MM.1S (cell line): ENCODE results near the gene MPRIP.

Experiments
- DNase-seq: peaks from one replicate; pipeline ENCODE4 v3.0.0-alpha.2; 2015
- H2AFZ ChIP-seq: fragments of 300-600 bp; sonication (generic); 2 replicates; pipeline ENCODE4 v1.6.0; 2016; ENCODE audit warnings: antibody characterized with exemption, low read length
- H3F3A ChIP-seq: fragments of 300-600 bp; sonication (generic); 2 replicates; pipeline ENCODE4 v1.6.1; 2016; ENCODE audit warnings: mild to moderate bottlenecking, antibody characterized with exemption, low read length, moderate library complexity, mixed read lengths; ENCODE audit not compliant: insufficient read depth
- H3K27ac ChIP-seq: fragments of 300-600 bp; sonication (generic); 2 replicates; pipeline ENCODE4 v1.5.1; 2016; ENCODE audit warnings: mild to moderate bottlenecking, low read length
- H3K27me3 ChIP-seq: fragments of 300-600 bp; sonication (generic); replicated peaks from 2 replicates; pipeline ENCODE4 v1.6.0; 2016; ENCODE audit warnings: low read length; ENCODE audit not compliant: insufficient read depth
- H3K36me3 ChIP-seq: fragments of 300-600 bp; sonication (generic); replicated peaks from 2 replicates; pipeline ENCODE4 v1.6.1; 2016; ENCODE audit warnings: mild to moderate bottlenecking, low read length, mixed read lengths; ENCODE audit not compliant: insufficient read depth
- H3K4me1 ChIP-seq: fragments of 300-600 bp; sonication (generic); 2 replicates; pipeline ENCODE4 v1.6.1; 2016; ENCODE audit warnings: low read length, mixed read lengths
- H3K4me2 ChIP-seq: fragments of 300-600 bp; sonication (generic); 2 replicates; pipeline ENCODE4 v1.6.0; 2016; ENCODE audit warnings: low read depth, low read length
- H3K4me3 ChIP-seq: fragments of 300-600 bp; sonication (generic); 2 replicates; pipeline ENCODE4 v1.5.1; 2016; ENCODE audit warnings: low read length, mixed read lengths
- H3K79me2 ChIP-seq: fragments of 300-600 bp; sonication (generic); 2 replicates; pipeline ENCODE4 v1.6.1; 2016; ENCODE audit warnings: mixed run types, low read length, mixed read lengths
- H3K9ac ChIP-seq: fragments of 300-600 bp; sonication (generic); 2 replicates; pipeline ENCODE4 v1.6.1; 2016; ENCODE audit warnings: low read length, mixed read lengths
- H3K9me2 ChIP-seq: fragments of 300-600 bp; sonication (generic); replicated peaks from 2 replicates; pipeline ENCODE4 v1.6.1; 2016; ENCODE audit warnings: mild to moderate bottlenecking, low read length, mixed read lengths; ENCODE audit not compliant: insufficient read depth
- H3K9me3 ChIP-seq: fragments of 300-600 bp; sonication (generic); replicated peaks from 2 replicates; pipeline ENCODE4 v1.6.1; 2016; ENCODE audit warnings: mild to moderate bottlenecking, low read length, mixed read lengths; ENCODE audit not compliant: insufficient read depth
- H4K20me1 ChIP-seq: fragments of 300-600 bp; sonication (generic); 2 replicates; pipeline ENCODE4 v1.6.1; 2016; ENCODE audit warnings: mild to moderate bottlenecking, low read length, moderate library complexity, mixed read lengths; ENCODE audit not compliant: insufficient read depth
- EZH2 ChIP-seq: fragments of 300-600 bp; sonication (generic); optimal IDR thresholded peaks from 2 replicates; pipeline ENCODE3; 2017; ENCODE audit warnings: low read depth, mild to moderate bottlenecking, antibody characterized with exemption, low read length, mixed read lengths
- EZH2phosphoT487 ChIP-seq: fragments of 300-600 bp; sonication (generic); IDR thresholded peaks from 2 replicates; pipeline ENCODE4 v1.6.1; 2018; ENCODE audit warnings: antibody characterized with exemption, low read length
- TF ChIP-seq, protein P1 (sequence below): fragments of 300-600 bp; sonication (generic); IDR thresholded peaks from 2 replicates; pipeline ENCODE4 v1.5.1; 2016; ENCODE audit warnings: antibody characterized with exemption, low read length, mixed read lengths

Gene MPRIP

DNA sequence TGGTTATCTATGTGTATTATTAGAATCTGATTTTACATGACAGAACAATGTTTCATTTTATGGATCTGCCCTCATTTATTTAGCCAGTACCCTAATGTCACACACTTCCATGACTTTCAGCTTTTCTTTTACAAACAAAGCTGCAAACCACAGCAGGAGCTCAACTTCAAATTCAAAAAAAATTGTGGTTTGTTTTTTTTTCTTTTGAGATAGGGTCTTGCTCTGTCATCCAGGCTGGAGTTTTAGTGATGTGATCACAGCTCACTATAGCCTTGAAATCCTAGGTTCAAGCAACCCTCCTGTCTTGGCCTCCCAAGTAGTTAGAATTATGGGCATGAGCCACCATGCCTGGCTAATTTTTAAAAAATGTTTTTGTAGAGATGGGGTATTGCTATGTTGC, 8.2 kb upstream of the MPRIP start:
- Histone ChIP-seq H3K36me3 (no peaks in the 10 kb centered on the region), H2AFZ (no peak overlapping the region), H3K4me1 (no peaks in the 10 kb centered on the region), H3K27ac (no peak overlapping the region), H3K4me2 (no peak overlapping the region), H3F3A (no peaks in the 10 kb centered on the region), H3K9me3 (no peaks in the 10 kb centered on the region), H4K20me1 (no peaks in the 10 kb centered on the region), H3K79me2 (no peaks in the 10 kb centered on the region), H3K4me3 (no peak overlapping the region), H3K9ac (no peak overlapping the region), H3K27me3 (no peaks in the 10 kb centered on the region), H3K9me2 (no peaks in the 10 kb centered on the region)
- TF ChIP-seq EZH2phosphoT487 = no peak
- TF ChIP-seq, protein P1, sequence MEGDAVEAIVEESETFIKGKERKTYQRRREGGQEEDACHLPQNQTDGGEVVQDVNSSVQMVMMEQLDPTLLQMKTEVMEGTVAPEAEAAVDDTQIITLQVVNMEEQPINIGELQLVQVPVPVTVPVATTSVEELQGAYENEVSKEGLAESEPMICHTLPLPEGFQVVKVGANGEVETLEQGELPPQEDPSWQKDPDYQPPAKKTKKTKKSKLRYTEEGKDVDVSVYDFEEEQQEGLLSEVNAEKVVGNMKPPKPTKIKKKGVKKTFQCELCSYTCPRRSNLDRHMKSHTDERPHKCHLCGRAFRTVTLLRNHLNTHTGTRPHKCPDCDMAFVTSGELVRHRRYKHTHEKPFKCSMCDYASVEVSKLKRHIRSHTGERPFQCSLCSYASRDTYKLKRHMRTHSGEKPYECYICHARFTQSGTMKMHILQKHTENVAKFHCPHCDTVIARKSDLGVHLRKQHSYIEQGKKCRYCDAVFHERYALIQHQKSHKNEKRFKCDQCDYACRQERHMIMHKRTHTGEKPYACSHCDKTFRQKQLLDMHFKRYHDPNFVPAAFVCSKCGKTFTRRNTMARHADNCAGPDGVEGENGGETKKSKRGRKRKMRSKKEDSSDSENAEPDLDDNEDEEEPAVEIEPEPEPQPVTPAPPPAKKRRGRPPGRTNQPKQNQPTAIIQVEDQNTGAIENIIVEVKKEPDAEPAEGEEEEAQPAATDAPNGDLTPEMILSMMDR = no peak
- DNase-seq = no peak

DNA sequence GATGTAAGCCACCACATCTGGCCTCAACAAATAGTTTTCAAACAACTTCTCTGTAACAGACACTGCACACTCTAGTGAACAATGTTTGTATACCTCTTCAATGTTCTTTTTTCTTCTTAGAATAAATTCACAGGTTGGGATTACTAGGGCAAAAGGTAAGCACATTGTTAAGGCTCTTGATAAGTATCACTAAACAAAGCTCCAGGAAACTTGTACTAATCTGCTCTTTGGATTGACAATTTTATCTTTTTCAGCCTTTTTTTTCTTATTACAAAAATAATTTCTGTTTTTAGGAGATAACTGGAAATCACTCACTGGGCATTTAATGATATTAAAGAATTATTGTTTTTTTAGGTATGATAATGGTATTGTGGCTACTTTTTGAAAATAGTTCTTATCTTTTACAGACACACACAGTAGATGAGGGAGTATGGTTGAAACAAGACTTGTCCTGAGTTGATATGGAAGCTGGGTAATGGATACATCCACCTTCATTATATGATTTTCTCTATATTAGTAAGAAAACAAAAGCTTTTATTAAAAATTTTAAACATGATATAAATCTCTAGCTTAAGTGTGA, 7.7 kb upstream of the MPRIP start:
- Histone ChIP-seq H3F3A (no peaks in the 10 kb centered on the region), H3K9me3 (no peaks in the 10 kb centered on the region), H3K4me2 (no peak overlapping the region), H3K36me3 (no peaks in the 10 kb centered on the region), H3K27ac (no peak overlapping the region), H3K9ac (no peak overlapping the region), H4K20me1 (no peaks in the 10 kb centered on the region), H3K4me3 (no peak overlapping the region), H2AFZ (no peak overlapping the region), H3K9me2 (no peaks in the 10 kb centered on the region), H3K27me3 (no peaks in the 10 kb centered on the region), H3K4me1 (no peaks in the 10 kb centered on the region), H3K79me2 (no peaks in the 10 kb centered on the region)
- DNase-seq = no peak
- no peak for TF ChIP-seq EZH2
- TF ChIP-seq, protein P1 = no peak
- TF ChIP-seq EZH2phosphoT487 = no peak

DNA sequence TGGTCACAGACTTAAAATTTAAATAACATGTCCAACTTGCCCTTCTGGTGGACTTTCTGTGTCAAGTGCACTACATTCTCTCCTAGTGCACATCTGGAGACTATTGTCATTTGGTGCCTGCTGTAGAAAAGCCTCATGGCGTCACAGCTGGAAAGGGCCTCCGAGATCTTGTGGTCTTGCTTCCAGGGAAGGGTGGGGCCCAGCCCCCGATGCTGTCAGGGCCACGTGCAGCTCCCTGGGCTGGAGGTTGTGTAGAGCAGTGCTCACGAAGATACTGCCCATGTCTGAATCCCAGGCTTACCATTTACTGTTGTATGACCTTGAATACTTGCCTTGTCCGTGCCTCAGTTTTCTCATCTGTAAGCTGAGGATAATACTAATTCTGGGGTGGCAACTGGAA, 6.8 kb upstream of the MPRIP start:
- no peaks in the 10 kb centered on the region for H3K9me3 ChIP-seq
- TF ChIP-seq EZH2phosphoT487 (no peak), EZH2 (no peak)
- TF ChIP-seq, protein P1 = no peak
- no peak overlapping the region for H3K27ac ChIP-seq
- no peak overlapping the region for H3K4me3 ChIP-seq
- no peak overlapping the region for H3K4me2 ChIP-seq
- H3K9ac ChIP-seq = no peak overlapping the region
- H4K20me1 ChIP-seq = no peaks in the 10 kb centered on the region
- H3K27me3 ChIP-seq = no peaks in the 10 kb centered on the region
- no peaks in the 10 kb centered on the region for H3K36me3 ChIP-seq
- no peaks in the 10 kb centered on the region for H3F3A ChIP-seq
- no peak overlapping the region for H2AFZ ChIP-seq
- DNase-seq = no peak
- H3K79me2 ChIP-seq = no peaks in the 10 kb centered on the region
- no peaks in the 10 kb centered on the region for H3K4me1 ChIP-seq
- no peaks in the 10 kb centered on the region for H3K9me2 ChIP-seq
